ENCODE data around the gene IQCH.

Gene IQCH

GRCh38 chr15:67224889-67225288, 29.7 kb upstream of the IQCH start:
- Histone ChIP-seq H3K27ac (ENCODE audit: insufficient read depth, low read depth, low read length, poor library complexity, severe bottlenecking) (no peak overlapping the region), H3K27me3 (ENCODE audit: control insufficient read depth, insufficient read depth, low read length, poor library complexity, severe bottlenecking) (no peaks in the 10 kb centered on the region), H3K4me1 (ENCODE audit: control insufficient read depth, insufficient read depth, low read length) (no peaks in the 10 kb centered on the region), H3K4me3 (ENCODE audit: insufficient read depth, low read depth, low read length) (no peak overlapping the region), H3K9me3 (ENCODE audit: control insufficient read depth, low read length) (no peaks in the 10 kb centered on the region), H3K36me3 (ENCODE audit: control insufficient read depth, insufficient read depth, low read length) (no peaks in the 10 kb centered on the region)
- WGBS, 2 experiments: 91 to 92% methylated on average over 3 of the region's 3 CpGs

- no peak overlapping the region for H3K27ac ChIP-seq (ENCODE audit: insufficient read depth, low read depth, low read length, poor library complexity, severe bottlenecking)
- peaks cover 4% of the 10 kb centered on the region for H3K36me3 ChIP-seq (ENCODE audit: control insufficient read depth, insufficient read depth, low read length)
- no peaks in the 10 kb centered on the region for H3K4me1 ChIP-seq (ENCODE audit: control insufficient read depth, insufficient read depth, low read length)
- no CpG with 5 or more reads among the region's 2 CpGs for WGBS, 2 experiments
- no peaks in the 10 kb centered on the region for H3K27me3 ChIP-seq (ENCODE audit: control insufficient read depth, insufficient read depth, low read length, poor library complexity, severe bottlenecking)
- no peak overlapping the region for H3K4me3 ChIP-seq (ENCODE audit: insufficient read depth, low read depth, low read length)
- H3K9me3 ChIP-seq (ENCODE audit: control insufficient read depth, low read length): no peaks in the 10 kb centered on the region
These were observed 29.2 kb upstream of the IQCH start for GRCh38 chr15:67225336-67225735.

GRCh38 chr15:67227431-67227830, 27.2 kb upstream of the IQCH start:
- Histone ChIP-seq H3K4me1 (ENCODE audit: control insufficient read depth, insufficient read depth, low read length) (no peaks in the 10 kb centered on the region), H3K9me3 (ENCODE audit: control insufficient read depth, low read length) (no peaks in the 10 kb centered on the region), H3K27me3 (ENCODE audit: control insufficient read depth, insufficient read depth, low read length, poor library complexity, severe bottlenecking) (no peaks in the 10 kb centered on the region), H3K36me3 (ENCODE audit: control insufficient read depth, insufficient read depth, low read length) (peaks cover 12% of the 10 kb centered on the region), H3K4me3 (ENCODE audit: insufficient read depth, low read depth, low read length) (no peak overlapping the region), H3K27ac (ENCODE audit: insufficient read depth, low read depth, low read length, poor library complexity, severe bottlenecking) (no peak overlapping the region)
- WGBS, 2 experiments: 90 to 96% methylated on average over 1 of the region's 1 CpG

GRCh38 chr15:67227846-67228245, 26.7 kb upstream of the IQCH start:
- H3K36me3 ChIP-seq (ENCODE audit: control insufficient read depth, insufficient read depth, low read length): peaks cover 12% of the 10 kb centered on the region
- no peaks in the 10 kb centered on the region for H3K4me1 ChIP-seq (ENCODE audit: control insufficient read depth, insufficient read depth, low read length)
- no peak overlapping the region for H3K4me3 ChIP-seq (ENCODE audit: insufficient read depth, low read depth, low read length)
- H3K9me3 ChIP-seq (ENCODE audit: control insufficient read depth, low read length): no peaks in the 10 kb centered on the region
- no peaks in the 10 kb centered on the region for H3K27me3 ChIP-seq (ENCODE audit: control insufficient read depth, insufficient read depth, low read length, poor library complexity, severe bottlenecking)
- 89 to 100% methylated on average over 1 of the region's 1 CpG for WGBS, 2 experiments
- H3K27ac ChIP-seq (ENCODE audit: insufficient read depth, low read depth, low read length, poor library complexity, severe bottlenecking): no peak overlapping the region

GRCh38 chr15:67228286-67228685, 26.3 kb upstream of the IQCH start:
- Histone ChIP-seq H3K27ac (ENCODE audit: insufficient read depth, low read depth, low read length, poor library complexity, severe bottlenecking) (no peak overlapping the region), H3K4me1 (ENCODE audit: control insufficient read depth, insufficient read depth, low read length) (no peaks in the 10 kb centered on the region), H3K4me3 (ENCODE audit: insufficient read depth, low read depth, low read length) (no peak overlapping the region), H3K36me3 (ENCODE audit: control insufficient read depth, insufficient read depth, low read length) (peaks cover 12% of the 10 kb centered on the region), H3K27me3 (ENCODE audit: control insufficient read depth, insufficient read depth, low read length, poor library complexity, severe bottlenecking) (no peaks in the 10 kb centered on the region), H3K9me3 (ENCODE audit: control insufficient read depth, low read length) (no peaks in the 10 kb centered on the region)
- 88 to 100% methylated on average over 1 of the region's 1 CpG for WGBS, 2 experiments

- WGBS, 2 experiments: 92 to 95% methylated on average over 2 of the region's 2 CpGs
- H3K36me3 ChIP-seq (ENCODE audit: control insufficient read depth, insufficient read depth, low read length): peaks cover 12% of the 10 kb centered on the region
- H3K4me3 ChIP-seq (ENCODE audit: insufficient read depth, low read depth, low read length): no peak overlapping the region
- H3K9me3 ChIP-seq (ENCODE audit: control insufficient read depth, low read length): no peaks in the 10 kb centered on the region
- no peaks in the 10 kb centered on the region for H3K4me1 ChIP-seq (ENCODE audit: control insufficient read depth, insufficient read depth, low read length)
- no peak overlapping the region for H3K27ac ChIP-seq (ENCODE audit: insufficient read depth, low read depth, low read length, poor library complexity, severe bottlenecking)
- no peaks in the 10 kb centered on the region for H3K27me3 ChIP-seq (ENCODE audit: control insufficient read depth, insufficient read depth, low read length, poor library complexity, severe bottlenecking)
These were observed 24.1 kb upstream of the IQCH start for GRCh38 chr15:67230504-67230903.

GRCh38 chr15:67232591-67232990, 22.0 kb upstream of the IQCH start:
- Histone ChIP-seq H3K36me3 (ENCODE audit: control insufficient read depth, insufficient read depth, low read length) (peaks cover 12% of the 10 kb centered on the region), H3K4me3 (ENCODE audit: insufficient read depth, low read depth, low read length) (no peak overlapping the region), H3K27ac (ENCODE audit: insufficient read depth, low read depth, low read length, poor library complexity, severe bottlenecking) (no peak overlapping the region), H3K27me3 (ENCODE audit: control insufficient read depth, insufficient read depth, low read length, poor library complexity, severe bottlenecking) (no peaks in the 10 kb centered on the region), H3K9me3 (ENCODE audit: control insufficient read depth, low read length) (no peaks in the 10 kb centered on the region), H3K4me1 (ENCODE audit: control insufficient read depth, insufficient read depth, low read length) (no peaks in the 10 kb centered on the region)
- WGBS, 2 experiments: 95 to 97% methylated on average over 2 of the region's 3 CpGs

- Histone ChIP-seq H3K4me1 (ENCODE audit: control insufficient read depth, insufficient read depth, low read length) (no peaks in the 10 kb centered on the region), H3K9me3 (ENCODE audit: control insufficient read depth, low read length) (no peaks in the 10 kb centered on the region), H3K4me3 (ENCODE audit: insufficient read depth, low read depth, low read length) (no peak overlapping the region), H3K27ac (ENCODE audit: insufficient read depth, low read depth, low read length, poor library complexity, severe bottlenecking) (no peak overlapping the region), H3K36me3 (ENCODE audit: control insufficient read depth, insufficient read depth, low read length) (no peaks in the 10 kb centered on the region), H3K27me3 (ENCODE audit: control insufficient read depth, insufficient read depth, low read length, poor library complexity, severe bottlenecking) (no peaks in the 10 kb centered on the region)
- 62 to 73% methylated on average over 3 of the region's 3 CpGs for WGBS, 2 experiments
These were observed 14.1 kb upstream of the IQCH start for GRCh38 chr15:67240235-67241131.

- H3K9me3 ChIP-seq (ENCODE audit: control insufficient read depth, low read length): no peaks in the 10 kb centered on the region
- H3K27ac ChIP-seq (ENCODE audit: insufficient read depth, low read depth, low read length, poor library complexity, severe bottlenecking): no peak overlapping the region
- H3K4me3 ChIP-seq (ENCODE audit: insufficient read depth, low read depth, low read length): no peak overlapping the region
- H3K36me3 ChIP-seq (ENCODE audit: control insufficient read depth, insufficient read depth, low read length): peaks cover 4% of the 10 kb centered on the region
- 67 to 68% methylated on average over 4 of the region's 4 CpGs for WGBS, 2 experiments
- no peaks in the 10 kb centered on the region for H3K4me1 ChIP-seq (ENCODE audit: control insufficient read depth, insufficient read depth, low read length)
- H3K27me3 ChIP-seq (ENCODE audit: control insufficient read depth, insufficient read depth, low read length, poor library complexity, severe bottlenecking): no peaks in the 10 kb centered on the region
These were observed 13.3 kb upstream of the IQCH start for GRCh38 chr15:67241132-67241855.

GRCh38 chr15:67242708-67243111, 11.9 kb upstream of the IQCH start:
- Histone ChIP-seq H3K4me3 (ENCODE audit: insufficient read depth, low read depth, low read length) (no peak overlapping the region), H3K27me3 (ENCODE audit: control insufficient read depth, insufficient read depth, low read length, poor library complexity, severe bottlenecking) (no peaks in the 10 kb centered on the region), H3K9me3 (ENCODE audit: control insufficient read depth, low read length) (no peaks in the 10 kb centered on the region), H3K36me3 (ENCODE audit: control insufficient read depth, insufficient read depth, low read length) (peaks cover 4% of the 10 kb centered on the region), H3K27ac (ENCODE audit: insufficient read depth, low read depth, low read length, poor library complexity, severe bottlenecking) (no peak overlapping the region), H3K4me1 (ENCODE audit: control insufficient read depth, insufficient read depth, low read length) (no peaks in the 10 kb centered on the region)
- WGBS, 2 experiments: 93 to 97% methylated on average over 3 of the region's 3 CpGs
